GM21381 (cell line): ENCODE data around the gene TNFRSF25.
"Not testable (repeated sequence)": the region's sequence is repeated elsewhere in the genome, so short reads cannot be mapped to it uniquely, and the experiment has no call there.

Experiments used
- ATAC-seq: cut with Tn5 transposase; IDR thresholded peaks from one replicate; pipeline ENCODE4 v1.9.1; 2021; ENCODE audit warnings: mild to moderate bottlenecking, moderate library complexity; ENCODE audit not compliant: unreplicated experiment

Gene TNFRSF25

DNA sequence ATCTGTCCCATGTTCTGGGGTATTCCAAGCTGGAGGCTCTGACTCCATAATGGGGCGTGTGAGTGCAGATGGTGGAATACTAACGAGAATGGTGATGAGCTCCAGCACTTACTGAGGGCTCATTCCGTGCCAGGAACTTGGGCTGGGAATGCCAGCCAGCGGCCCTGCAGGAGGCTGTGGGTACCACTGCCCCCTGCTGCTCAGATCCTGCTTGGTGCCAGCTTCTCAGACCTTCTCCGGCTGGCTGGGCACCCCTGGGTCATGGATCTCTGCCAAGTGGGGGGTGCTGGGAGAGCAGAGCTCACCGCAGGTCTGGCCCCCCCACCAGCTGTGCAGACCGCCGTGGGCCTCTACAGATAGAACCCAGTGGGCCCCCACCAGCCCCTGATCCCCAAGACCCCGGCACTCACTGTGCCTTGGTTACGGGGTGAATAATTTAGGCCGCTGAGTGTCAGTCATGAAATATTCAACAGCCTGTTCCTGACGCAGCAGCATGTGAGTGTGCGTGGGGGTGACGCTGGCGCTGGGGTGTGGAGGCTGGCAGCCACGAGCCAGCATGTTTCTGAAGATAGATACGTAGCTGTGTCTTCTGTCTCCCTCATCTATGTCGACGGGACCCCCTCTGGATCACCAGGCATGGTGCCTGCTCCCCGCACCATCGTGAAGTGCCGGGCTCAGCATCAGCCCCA is 28.8 kb downstream of the TNFRSF25 start:
- ATAC-seq: not testable (repeated sequence)

DNA sequence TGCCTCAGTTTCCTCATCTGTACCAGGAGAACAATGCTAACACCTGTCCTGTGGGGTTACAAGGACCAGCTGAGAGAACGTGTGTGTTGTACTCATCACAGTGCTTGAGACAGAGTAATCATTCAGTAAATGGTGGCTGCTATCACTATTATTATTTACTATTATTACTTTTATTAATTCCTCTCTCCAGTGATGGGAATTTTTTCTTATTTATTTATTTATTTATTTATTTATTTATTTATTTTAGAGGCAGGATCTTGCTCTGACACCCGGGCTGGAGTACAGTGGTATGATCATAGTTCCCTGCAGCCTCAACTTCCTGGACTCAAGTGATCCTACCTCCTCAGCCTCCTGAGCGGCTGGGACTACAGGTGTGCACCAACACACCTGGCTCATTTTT is 29.7 kb downstream of the TNFRSF25 start:
- not testable (repeated sequence) for ATAC-seq

DNA sequence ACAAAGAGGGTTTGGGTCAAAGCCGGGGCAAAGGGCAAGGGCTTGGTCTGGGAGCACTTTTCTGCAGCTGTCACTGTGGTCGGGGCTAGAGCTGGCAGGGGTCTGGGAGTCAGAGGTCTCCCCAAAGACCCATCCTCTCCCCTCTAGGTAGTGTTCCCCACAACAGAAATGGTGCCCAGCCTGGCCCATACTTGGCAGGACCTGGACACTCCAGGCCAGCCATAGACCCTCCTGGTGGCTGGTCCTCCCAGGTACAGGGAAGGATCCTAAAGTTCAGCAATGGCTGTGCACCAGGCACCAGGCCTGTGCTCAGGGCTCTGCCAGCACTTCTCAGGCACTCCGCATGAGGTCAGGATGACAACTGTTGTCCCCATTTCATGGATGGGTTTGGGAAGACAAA is 30.4 kb downstream of the TNFRSF25 start:
- ATAC-seq: no peak

DNA sequence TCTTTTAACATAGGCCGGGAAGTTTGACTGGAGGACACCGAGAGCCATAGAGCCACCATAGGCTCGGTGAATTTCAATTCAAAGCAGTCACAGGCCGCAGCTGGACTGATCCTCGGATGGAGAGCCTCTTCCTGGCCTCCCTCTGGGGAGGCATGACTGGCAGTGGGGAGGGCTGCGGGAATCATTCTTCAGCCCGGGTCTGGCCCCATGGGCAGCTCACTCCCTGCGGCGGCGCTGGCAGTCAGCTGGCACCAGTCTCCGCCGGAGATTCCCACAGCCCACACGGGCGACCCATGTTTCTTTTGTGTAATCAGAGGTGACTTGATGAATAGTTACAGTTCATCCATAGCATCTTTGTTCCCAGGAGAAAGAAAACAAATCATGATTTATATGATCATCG is 30.8 kb downstream of the TNFRSF25 start:
- ATAC-seq: no peak

DNA sequence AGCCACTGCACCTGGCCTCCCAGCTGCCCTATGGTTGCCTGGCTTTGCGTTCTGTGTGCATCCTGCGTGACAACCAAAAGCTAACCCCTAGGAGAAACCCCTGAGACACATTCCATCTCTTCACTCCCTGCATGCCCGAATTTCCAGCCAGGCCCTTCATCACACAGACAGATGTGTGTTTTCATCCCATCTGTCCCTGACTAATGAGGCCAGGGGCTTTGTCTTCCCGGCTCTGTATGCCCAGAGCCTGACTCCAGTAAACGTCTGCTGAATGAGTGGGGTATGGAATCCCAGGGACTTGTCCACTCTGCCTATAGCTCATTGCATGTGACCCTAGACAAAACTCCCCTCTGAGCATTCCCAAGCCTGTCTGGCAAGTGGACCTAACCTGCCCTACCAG is 31.8 kb downstream of the TNFRSF25 start:
- ATAC-seq: no peak

DNA sequence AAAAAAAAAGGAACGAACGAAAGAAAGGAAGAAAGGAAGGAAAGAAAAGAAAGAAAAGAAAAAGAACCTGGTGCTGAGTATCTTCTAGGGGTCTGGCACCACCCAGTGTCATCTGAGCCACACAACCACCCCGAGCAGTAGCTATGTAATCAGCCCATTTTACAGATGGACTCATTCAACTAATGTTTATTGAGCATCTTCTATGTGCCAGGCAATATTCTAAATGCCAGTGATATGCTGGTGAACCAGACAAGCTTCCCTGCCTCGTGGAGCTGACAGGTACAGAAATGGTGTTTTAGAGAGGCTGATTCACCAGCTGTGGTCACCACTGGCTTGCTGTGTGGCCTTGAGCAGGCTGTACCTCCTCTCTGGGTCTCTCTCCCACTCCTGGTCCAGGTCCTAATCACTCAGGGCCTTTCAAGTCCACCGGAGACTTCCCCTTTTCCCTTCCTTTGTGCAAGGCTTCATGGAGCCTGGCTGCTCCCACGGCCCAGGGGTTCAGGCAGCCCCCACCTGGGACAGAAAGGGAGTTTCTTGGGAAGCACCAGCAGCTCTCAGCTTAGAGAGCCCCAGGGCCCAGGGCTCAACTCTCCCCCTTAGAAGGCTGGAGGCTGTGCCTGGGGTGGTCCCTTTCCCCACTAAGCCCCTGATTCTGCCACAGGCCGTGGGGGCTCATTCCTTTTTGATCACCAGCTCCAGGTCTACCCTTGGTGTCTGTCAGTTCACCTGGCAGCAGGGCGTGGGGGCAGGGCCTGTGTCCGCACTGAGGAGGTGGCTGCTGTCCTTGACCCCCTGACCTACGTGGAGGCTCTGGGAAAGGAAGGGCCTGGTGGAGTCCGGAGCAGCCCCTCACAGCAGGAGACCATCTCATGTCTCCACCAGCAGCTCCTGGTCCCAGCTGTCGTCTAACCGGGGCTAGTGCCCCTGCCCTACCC is 34.1 kb downstream of the TNFRSF25 start:
- ATAC-seq: not testable (repeated sequence)

DNA sequence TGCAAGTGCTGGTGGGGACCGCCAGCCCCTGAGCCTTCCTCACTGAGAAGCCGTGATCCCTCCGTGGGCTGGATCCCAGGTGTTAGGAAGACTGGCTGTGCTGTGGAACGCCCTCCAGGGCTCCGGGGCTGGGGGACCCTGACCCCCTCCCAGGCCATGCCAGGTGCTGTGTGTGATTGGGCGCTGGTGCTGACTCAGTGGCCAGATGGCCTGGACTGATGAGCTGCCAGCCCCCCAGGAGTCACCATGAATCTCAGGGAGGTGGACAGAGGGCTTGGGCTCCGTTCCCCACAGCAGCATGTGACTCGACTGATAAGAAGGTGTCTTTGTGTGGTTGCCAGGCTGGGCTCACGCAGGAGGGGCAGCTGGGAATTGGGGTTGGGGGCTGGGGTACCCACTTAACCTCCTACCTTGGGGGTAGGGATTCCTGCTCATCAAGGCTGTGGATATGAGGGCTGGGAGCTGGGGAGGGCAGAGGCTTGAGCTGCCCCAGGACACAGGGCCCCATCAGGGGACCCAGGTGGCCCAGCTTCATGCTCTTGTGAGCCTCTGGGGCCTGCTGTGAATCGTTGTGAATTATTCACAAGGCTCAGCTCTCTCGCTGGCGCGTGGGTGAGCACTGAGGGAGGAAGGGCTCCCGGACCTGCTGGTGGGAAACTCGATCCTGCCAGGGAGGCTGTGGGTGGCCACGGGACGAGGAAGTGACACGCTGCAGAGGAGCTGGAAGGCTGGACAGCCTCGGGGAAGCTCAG is 36.1 kb downstream of the TNFRSF25 start:
- ATAC-seq: not testable (repeated sequence)

DNA sequence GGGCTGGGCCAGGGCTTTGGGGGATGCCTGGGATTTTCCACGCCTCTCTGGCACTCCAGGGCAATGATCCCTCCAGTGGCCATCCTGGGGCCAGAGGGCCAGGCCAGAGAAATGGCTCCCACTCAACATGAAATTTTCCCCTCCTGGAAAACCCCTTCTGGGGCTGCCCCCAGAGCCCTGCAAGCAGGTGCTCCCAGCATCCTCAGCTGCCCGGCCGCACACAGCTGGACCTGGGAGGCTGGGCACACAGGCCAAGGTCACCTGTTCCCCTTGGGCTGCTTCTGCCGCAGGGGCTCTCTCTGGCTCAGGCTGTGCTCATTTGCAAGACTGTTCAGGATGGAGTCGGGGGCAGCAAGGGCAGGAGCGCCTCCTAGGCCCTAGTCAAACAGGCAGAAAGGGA is 37.5 kb downstream of the TNFRSF25 start:
- not testable (repeated sequence) for ATAC-seq

DNA sequence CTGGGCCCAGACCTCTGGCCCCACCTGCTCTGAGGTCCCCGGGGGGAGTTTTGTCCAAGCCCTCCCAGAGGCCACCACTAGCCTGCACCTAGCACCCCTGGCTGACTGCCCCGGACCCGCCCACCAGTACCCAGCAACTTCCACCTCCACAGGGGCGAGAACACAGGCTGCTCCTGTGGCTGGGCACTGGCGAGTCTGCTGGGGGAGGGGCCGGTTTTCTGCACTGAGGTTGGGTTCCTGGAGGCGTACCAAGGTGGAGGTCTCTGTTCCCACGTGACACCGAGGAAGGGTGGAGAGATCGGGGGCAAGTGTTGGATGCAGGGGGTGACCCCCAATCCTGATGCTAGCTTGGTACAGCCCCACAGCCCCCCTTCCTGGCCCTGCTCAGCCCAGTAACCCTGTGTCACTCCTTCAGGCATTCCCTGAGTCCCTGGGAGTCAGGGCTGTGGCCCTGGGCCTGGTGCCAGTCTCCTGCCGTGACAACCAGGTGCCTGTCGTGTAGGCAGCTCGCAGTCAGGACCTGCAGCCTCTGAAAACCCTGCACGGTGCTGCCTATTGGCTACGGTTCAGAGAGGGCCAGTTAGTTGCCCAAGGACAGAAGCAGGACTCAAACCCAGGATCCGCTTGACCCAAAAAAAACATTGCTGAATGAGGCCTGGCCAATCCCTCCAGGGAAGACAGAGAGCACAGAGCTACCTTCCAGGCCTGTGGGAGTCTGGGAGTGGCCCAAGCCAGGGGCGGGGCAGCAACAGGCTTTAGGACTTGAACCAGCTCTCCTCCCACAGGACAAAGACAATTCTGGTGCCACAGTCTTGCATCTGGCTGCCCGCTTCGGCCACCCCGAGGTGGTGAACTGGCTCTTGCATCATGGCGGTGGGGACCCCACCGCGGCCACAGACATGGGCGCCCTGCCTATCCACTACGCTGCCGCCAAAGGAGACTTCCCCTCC is 38.3 kb downstream of the TNFRSF25 start:
- no peak for ATAC-seq

DNA sequence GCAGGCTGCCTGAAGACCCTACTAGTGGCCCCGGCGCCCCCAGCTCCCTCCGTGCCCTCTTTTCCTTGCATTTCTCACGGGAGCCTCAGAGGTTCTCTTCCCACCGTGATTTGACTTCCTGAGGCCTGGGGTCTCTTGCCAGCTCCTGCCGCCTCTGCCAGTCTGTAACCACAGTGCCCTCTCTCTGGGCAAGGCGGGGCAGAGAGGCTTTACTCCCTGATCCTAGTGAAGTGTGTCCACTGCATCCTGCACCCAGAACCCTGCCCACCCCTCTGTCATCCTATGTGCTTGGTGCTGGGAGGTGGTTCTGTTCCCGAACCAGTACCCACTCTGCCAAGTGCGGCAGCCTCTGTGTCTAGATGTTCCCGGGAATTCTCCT is 39.0 kb downstream of the TNFRSF25 start:
- no peak for ATAC-seq

DNA sequence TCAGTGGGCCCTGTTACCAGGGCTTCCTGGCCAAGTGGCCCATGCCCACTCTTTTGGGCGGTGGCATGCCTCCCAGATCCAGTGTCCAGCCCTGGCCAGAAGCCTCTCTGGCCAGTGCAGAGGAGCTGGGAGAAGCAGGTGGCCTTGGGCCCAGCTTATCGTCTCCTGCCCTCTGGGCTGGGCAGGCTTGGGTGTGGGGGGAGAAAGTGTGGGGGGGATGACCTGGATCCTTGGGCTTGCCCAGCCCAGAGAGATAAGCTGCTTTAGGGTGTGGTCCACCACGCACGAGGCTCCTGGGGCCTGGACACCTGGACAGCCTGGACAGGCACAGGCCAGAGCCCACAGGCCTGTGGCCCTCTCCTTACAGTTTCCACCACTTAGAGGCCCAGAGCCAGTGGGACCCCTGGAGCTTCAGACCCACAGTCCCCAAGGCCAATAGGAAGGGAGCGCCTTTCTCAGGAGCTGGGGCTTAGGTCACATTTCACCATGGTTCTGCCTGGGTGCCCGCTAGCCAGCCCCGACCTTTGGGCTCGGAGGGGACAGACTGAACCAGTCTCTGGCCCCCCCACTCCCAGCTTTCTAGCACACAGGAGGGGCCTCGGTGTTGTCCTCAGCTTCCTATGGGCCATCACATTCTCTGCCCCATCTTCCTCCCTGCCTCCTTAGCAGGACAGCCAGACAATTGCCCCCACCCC is 39.5 kb downstream of the TNFRSF25 start:
- ATAC-seq: no peak

DNA sequence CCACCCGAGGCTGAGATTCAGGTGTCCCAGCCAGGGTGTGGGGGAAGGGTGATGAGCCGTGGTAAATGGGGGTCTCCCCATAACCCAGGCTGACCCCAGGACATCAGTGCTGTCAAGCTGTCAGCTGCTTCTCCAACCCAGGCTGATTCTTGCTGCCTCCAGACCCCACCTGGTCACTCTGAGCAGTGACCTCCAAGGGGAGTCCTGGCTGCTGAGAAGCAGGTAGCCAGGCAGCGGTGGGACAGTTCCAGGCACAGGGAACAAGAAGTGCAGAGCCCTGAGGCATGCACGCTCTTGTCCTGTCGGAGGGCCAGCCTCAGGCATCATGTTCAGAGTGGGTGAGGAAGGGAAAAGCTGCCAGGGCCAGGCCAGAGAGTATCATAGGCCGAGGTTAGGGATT is 40.3 kb downstream of the TNFRSF25 start:
- no peak for ATAC-seq

DNA sequence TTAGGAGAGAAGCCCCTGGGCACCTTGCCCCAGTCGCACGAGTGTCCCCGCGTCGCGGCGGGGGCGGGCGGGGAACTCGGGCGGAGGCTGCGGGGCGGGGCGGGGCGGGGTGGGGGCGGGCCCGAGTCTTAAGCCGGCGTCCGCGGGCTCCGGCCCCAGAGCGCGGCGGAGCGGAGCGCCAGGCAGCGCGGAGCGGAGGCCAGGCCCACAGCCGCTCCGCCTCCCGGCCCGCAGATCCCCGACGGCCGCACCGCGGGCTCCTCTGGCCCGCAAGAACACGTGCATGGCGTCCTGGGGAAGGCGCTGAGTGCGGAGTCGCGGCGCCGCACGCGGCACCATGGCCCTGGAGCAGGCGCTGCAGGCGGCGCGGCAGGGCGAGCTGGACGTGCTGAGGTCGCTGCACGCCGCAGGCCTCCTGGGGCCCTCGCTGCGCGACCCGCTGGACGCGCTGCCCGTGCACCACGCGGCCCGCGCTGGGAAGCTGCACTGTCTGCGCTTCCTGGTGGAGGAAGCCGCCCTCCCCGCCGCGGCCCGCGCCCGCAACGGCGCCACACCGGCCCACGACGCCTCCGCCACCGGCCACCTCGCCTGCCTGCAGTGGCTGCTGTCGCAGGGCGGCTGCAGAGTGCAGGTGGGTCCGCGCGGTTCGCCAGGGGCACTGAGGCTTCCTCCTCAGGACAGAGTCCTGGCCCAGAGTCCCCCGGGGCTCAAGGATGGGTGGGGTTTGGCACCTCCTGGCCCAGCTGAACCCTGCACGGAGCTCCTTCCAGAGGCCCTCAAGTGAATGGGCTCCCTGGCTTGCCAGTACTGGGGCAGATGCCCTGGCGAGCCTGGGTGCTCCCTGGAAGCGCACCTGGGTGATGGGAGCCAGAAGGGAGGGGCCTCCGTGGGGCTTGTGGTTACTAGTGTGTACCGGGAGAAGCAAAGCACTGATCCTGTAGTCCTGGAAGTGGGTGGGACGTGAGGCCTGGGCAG is 41.1 kb downstream of the TNFRSF25 start, which contains the start of gene ESPN:
TSS of gene ESPN (plus strand) at position 158 of the 975 bp plus-strand sequence. CDS start at position 338, 180 bp downstream.
- ATAC-seq: no peak

DNA sequence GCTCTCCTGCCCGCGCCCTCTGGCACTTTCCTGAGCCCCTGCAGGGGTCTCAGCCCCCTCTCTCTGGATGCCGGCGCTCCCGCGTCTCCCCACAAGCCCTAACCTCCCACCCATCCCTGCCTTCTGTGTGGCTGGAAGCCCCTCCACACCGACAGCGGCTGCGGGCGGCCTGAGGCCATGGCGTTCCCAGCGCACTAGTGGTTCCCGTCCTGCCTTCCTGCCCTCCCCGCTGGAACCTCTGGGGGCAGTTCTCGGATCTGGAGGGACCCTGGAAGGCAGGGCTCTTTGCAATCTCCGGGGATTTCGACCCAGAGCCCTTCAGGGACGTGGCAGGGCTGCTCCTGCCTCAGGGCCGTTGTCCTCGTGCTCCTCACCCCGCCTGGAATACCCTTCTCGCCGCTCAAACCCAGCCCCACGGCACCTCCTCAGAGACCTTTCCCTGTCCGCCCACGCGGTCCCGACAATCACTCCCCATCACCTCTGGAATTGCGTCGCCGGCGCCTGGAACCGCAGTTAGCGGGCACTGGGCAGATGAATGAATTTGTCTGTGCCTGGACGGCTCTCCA is 41.9 kb downstream of the TNFRSF25 start:
- ATAC-seq: no peak

DNA sequence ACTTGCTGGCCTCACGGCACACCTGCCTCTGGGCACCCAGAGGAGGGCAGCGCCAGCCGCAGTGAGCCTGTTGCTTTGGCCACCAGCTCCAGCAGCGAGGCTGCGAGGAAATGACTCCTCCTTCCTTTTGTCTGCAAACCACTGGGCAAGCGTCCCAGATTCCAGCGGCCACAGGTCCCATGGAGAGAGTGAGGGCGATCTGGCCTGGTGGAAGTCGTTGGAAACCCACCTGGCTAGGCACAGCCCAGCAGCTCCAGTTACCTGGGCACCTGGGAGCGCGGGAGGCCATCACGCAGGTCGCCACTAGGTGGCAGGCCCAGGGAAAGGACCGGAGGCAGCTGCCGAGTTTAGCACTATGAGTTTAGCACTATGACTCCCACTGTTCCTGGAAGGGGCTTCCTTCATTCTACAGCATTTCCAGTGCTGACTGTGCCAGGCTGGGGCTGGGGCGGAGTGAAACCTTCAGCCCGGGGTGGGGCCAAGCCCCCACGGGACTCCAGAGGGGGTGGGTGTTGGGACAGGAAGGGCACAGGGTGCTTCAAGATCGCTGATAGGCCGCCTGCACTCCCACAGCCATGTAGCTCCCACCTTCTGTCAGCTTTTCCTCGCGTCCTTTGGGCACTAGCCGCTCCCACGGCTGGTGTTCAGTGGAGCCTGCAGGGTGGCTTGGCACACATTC is 42.5 kb downstream of the TNFRSF25 start:
- no peak for ATAC-seq

DNA sequence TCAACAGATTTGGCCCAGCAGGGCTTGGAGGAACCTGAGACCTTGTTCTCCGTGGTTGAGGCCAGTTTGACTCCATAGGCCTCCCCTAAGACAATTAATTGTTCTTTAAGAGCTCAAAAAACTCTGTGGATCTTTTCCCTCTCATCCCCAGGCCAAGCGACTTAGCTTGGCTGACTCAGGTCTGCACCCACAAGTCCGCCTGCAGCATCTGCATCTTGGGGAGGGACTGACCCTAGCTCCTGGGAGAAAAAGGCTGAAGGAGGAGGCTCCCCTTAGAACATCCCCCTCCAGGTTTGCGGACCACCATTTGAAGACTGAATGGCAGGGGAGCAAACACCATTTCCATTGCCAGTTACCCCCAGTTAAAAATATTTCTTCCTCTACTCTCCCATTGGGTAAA is 44.7 kb downstream of the TNFRSF25 start:
- no peak for ATAC-seq

DNA sequence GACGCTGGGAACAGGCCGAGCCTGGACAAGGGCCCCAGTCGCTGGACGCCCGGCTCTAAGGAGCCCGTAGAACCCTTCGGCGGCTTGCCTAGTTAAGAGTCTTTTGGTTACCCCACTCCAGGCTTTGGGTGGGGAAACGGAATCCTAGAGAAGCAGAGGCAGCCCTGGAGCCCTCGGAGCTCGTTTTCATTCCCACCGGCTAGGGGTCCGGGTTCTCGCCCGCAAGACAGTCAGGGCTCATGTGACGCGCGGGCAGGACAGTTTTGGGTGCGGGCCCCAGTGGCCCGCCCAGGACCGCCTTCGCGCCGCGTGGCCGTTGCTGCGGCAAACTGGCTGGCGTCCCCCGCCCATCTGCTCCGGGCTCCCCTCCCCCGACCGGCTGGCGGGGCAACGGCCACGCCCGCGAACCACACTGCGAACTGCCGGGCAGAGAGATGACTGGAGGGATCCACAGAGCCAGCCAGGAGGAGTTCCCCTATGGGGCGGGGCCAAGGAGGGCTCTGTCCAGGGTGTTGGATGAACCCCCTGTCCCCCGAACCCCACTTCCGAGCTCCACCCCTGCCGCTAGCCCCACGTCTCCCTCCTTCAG is 45.4 kb downstream of the TNFRSF25 start:
- no peak for ATAC-seq
